ENCODE measurements around the gene SLX9. TPM values are rescaled to one million over a fixed set of nuclear protein-coding genes. Genes with fewer than 3 reads are reported as not detected.

The SLX9 gene
- polyA plus RNA-seq, 1 donor (not counting 4 experiments of a cell fraction or from before 2014, with no cell fraction given), result 21.8 TPM

DNA sequence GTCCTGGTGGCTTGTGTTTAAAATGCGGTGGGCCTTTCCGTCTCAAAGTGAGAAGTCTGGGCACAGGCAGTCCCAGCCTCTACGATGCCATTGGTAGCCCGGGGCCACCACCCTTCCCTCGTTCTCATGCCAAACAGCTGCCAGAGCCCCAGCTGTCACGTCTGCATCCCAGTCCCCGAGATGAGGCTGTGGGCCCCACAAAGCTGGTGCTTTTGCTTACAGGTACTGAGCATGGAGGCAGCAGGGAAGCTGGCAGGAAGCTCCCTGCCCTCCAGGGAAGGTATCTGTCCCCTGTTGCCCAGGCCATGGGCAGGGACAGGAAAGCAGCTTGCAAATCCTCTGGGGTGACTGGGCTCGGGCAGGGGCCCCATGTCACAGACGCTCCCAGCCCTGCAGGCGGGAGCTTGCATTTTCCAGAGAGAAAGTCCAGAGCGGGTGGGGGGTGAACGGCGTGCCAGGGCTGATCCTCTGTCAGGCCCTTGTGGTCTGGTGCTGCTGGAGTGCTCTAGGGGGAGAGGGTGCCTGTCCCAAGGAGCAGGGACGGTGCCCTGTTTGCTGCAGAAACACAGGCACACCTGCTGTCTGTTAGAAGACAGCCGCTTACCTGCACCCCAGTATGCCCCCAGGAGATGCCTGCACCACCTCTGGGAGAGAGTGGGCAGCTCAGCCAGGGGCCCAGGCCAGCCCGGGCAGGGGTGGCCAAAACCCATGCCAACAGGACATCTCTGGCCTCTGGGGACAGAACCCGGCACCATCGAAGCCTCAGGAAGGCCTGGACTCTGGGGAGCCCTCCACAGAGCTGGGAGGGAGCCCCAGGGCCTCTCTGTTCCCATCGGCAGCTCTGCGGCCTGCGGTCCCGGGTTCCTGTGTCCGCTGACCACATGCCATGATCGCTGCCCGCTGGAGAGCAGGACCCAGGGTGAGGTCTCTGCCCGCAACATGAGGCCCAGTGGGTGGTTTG is 45.9 kb downstream of the SLX9 start:
- dilution Hi-C loops (cut with MboI; ENCODE audit: extremely low pct_ligation_motif_present, low sequenced_read_pairs), result no loop called here
- DNase-seq (ENCODE audit: low read depth, low spot score), result no peak

GRCh38 chr21:44986471-44987291 is 46.9 kb downstream of the SLX9 start:
- H3K79me2 ChIP-seq (ENCODE audit: control insufficient read depth, insufficient read depth, low read length), result no peaks in the 10 kb centered on the region
- no peak overlapping the region for H2AFZ ChIP-seq (ENCODE audit: control insufficient read depth, low read length)
- dilution Hi-C loops (cut with MboI; ENCODE audit: extremely low pct_ligation_motif_present, low sequenced_read_pairs), result no loop called here
- H3K9ac ChIP-seq (ENCODE audit: control insufficient read depth, extremely low read depth, insufficient read depth, low read length), result no peak overlapping the region
- DNase-seq (ENCODE audit: low read depth, low spot score) (no peak), FAIRE-seq (no peak)
- no peaks in the 10 kb centered on the region for H3K9me1 ChIP-seq (ENCODE audit: control insufficient read depth, extremely low read depth, insufficient read depth, low read length)
- no peak overlapping the region for H3K27ac ChIP-seq (ENCODE audit: control insufficient read depth, insufficient read depth, low read length)
- no peaks in the 10 kb centered on the region for H4K20me1 ChIP-seq (ENCODE audit: control insufficient read depth, extremely low read depth, insufficient read depth, low read length)
- no peak overlapping the region for H3K4me3 ChIP-seq (ENCODE audit: control insufficient read depth in 2 of 3, extremely low read depth in 1 of 3, insufficient read depth in 2 of 3, low read depth in 1 of 3, low read length in 3 of 3)
- no peak overlapping the region for H3K4me2 ChIP-seq (ENCODE audit: control insufficient read depth, extremely low read depth, insufficient read depth, low read depth, low read length)
- no peaks in the 10 kb centered on the region for H3K4me1 ChIP-seq (ENCODE audit: control insufficient read depth, extremely low read depth, insufficient read depth, low read length)
- no peaks in the 10 kb centered on the region for H3K27me3 ChIP-seq (ENCODE audit: control insufficient read depth, extremely low read depth, insufficient read depth, low read length)
- TF ChIP-seq CTCF (optimal IDR thresholded peaks at IDR 0.05 in 1 of 3, IDR thresholded peaks at IDR 0.05 in 1 of 3, conservative IDR thresholded peaks at IDR 0.05 in 1 of 3; ENCODE audit: extremely low read depth in 1 of 3, insufficient read depth in 2 of 3, low read length in 3 of 3), result no peak
- no peak for TF ChIP-seq EZH2 (IDR thresholded peaks at IDR 0.05; ENCODE audit: low read length)
- no peaks in the 10 kb centered on the region for H3K9me3 ChIP-seq (ENCODE audit: control insufficient read depth, low read depth, low read length)
- no peaks in the 10 kb centered on the region for H3K36me3 ChIP-seq (ENCODE audit: control insufficient read depth in 2 of 2, extremely low read depth in 1 of 2, insufficient read depth in 2 of 2, low read length in 2 of 2)

More for the DNA sequence above, 45.9 kb downstream of the SLX9 start:
- H3K4me3 ChIP-seq (ENCODE audit: control insufficient read depth in 2 of 3, extremely low read depth in 1 of 3, insufficient read depth in 2 of 3, low read depth in 1 of 3, low read length in 3 of 3), result no peak overlapping the region
- no peaks in the 10 kb centered on the region for H3K9me3 ChIP-seq (ENCODE audit: control insufficient read depth, low read depth, low read length)
- no peak overlapping the region for H3K9ac ChIP-seq (ENCODE audit: control insufficient read depth, extremely low read depth, insufficient read depth, low read length)
- TF ChIP-seq CTCF (optimal IDR thresholded peaks at IDR 0.05 in 1 of 3, IDR thresholded peaks at IDR 0.05 in 1 of 3, conservative IDR thresholded peaks at IDR 0.05 in 1 of 3; ENCODE audit: extremely low read depth in 1 of 3, insufficient read depth in 2 of 3, low read length in 3 of 3) (no peak), EZH2 (IDR thresholded peaks at IDR 0.05; ENCODE audit: low read length) (no peak)
- H3K4me1 ChIP-seq (ENCODE audit: control insufficient read depth, extremely low read depth, insufficient read depth, low read length), result no peaks in the 10 kb centered on the region
- H3K27ac ChIP-seq (ENCODE audit: control insufficient read depth, insufficient read depth, low read length), result no peak overlapping the region
- no peak overlapping the region for H2AFZ ChIP-seq (ENCODE audit: control insufficient read depth, low read length)
- no peaks in the 10 kb centered on the region for H3K79me2 ChIP-seq (ENCODE audit: control insufficient read depth, insufficient read depth, low read length)
- H4K20me1 ChIP-seq (ENCODE audit: control insufficient read depth, extremely low read depth, insufficient read depth, low read length), result no peaks in the 10 kb centered on the region
- H3K9me1 ChIP-seq (ENCODE audit: control insufficient read depth, extremely low read depth, insufficient read depth, low read length), result no peaks in the 10 kb centered on the region
- no peak overlapping the region for H3K4me2 ChIP-seq (ENCODE audit: control insufficient read depth, extremely low read depth, insufficient read depth, low read depth, low read length)
- FAIRE-seq, result no peak
- H3K27me3 ChIP-seq (ENCODE audit: control insufficient read depth, extremely low read depth, insufficient read depth, low read length), result no peaks in the 10 kb centered on the region
- no peaks in the 10 kb centered on the region for H3K36me3 ChIP-seq (ENCODE audit: control insufficient read depth in 2 of 2, extremely low read depth in 1 of 2, insufficient read depth in 2 of 2, low read length in 2 of 2)

Measured in keratinocyte (primary cell).